Left colon (tissue), 2 donors: ENCODE results near the gene DENND5A. TPM values are rescaled to one million over a fixed set of nuclear protein-coding genes. Genes with fewer than 3 reads are reported as not detected.
"Not testable (repeated sequence)": the region's sequence is repeated elsewhere in the genome, so short reads cannot be mapped to it uniquely, and the experiment has no call there.

Experiments used
- ATAC-seq: fragments of 200-7000 bp; cut with Tn5 transposase; one replicate; pipeline ENCODE4 v1.9.1; 2020; ENCODE audit warnings: mild to moderate bottlenecking, moderate library complexity
- DNase-seq, 2 donors: peaks; one replicate each; pipeline ENCODE4 v3.0.0-alpha.2; 2020
- intact Hi-C, 2 donors: fragments of 100-400 bp; cut with DNase I in 1 of 2; cut with micrococcal nuclease in 1 of 2; formaldehyde crosslinking; loops; one replicate each; pipeline versions ENCODE4 v1.11.2 to v1.14.0; 2022; cut with DNase I, micrococcal nuclease
- total RNA-seq, 2 donors: library from RNA; stranded (reverse); fragmentation: NEBNext Ultra II Directional; extraction: Animal tissue kit (Norgen Biotek cat#: 25700); gene quantifications; one replicate each; pipeline ENCODE4 v1.2.1, GENCODE V29; 2021
- donor health status: DM: no; HTN: no; CAD: no.
- donor health status: DM: yes; HTN: yes; CAD: no.

The DENND5A gene
- total RNA-seq, 2 donors from 2014 or later, result 8.0 to 17.7 TPM

- ATAC-seq, result no peak
- intact Hi-C loops, result loop anchor here in 1 of 2 donors (10.0 kb wide), 1 partner anchor 115 kb away; no protein-coding TSS in a partner anchor
- no peak for DNase-seq
These were observed 134.9 kb downstream of the DENND5A start for GRCh38 chr11:9130297-9130696.

DNA sequence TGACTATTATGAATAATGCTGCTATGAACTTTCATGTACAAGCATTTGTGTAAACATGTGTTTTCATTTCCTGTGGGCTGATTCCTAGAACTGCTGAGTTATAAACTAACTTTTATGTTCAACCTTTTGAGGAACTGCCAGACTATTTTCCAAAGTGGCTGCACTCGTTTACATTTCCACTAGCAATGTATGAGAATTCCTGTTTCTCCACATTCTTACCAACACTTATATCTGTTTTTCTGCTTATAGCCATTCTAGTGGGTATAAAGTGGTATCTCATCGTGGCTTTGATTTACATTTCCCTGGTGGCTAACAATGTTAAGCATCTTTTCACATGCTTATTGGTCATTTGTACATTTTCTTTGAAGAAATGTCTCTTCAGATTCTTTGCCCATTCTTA, 138.5 kb downstream of the DENND5A start:
- ATAC-seq (peak; percentile 36), DNase-seq (no peak)
- intact Hi-C loops, result no loop called here

- ATAC-seq (peak; percentile 82), DNase-seq (no peak)
- intact Hi-C loops, result no loop called here
These were observed 139.8 kb downstream of the DENND5A start for GRCh38 chr11:9125185-9125886.

GRCh38 chr11:9123595-9124304, 141.4 kb downstream of the DENND5A start:
- DNase-seq, result no peak
- intact Hi-C loops, result no loop called here
- no peak for ATAC-seq

DNA sequence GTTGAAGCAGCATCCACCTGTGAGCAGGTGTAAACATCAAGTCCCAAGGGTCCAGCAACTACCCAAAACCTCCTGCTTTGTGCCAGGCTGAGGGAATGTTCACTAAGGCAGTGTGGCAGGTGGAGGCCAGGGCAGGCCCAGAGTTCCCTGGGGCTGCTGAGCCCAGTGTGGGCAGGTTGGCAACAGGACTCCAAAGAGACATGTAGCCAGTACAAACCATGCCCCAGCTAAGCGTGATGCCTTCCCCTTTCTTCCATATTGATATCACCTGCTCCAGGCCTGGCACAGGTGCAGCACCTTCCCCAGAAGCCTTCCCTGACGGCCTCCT, 143.7 kb downstream of the DENND5A start:
- DNase-seq (no peak), ATAC-seq (no peak)

GRCh38 chr11:9120664-9121468, 144.3 kb downstream of the DENND5A start:
- no peak for DNase-seq
- peak; percentile 40 for ATAC-seq
- intact Hi-C loops, result no loop called here

More for the DNA sequence above, 143.7 kb downstream of the DENND5A start:
- intact Hi-C loops, result no loop called here

- DNase-seq, result no peak
- intact Hi-C loops, result no loop called here
- ATAC-seq, result no peak
These were observed 146.9 kb downstream of the DENND5A start for GRCh38 chr11:9118277-9118676.

DNA sequence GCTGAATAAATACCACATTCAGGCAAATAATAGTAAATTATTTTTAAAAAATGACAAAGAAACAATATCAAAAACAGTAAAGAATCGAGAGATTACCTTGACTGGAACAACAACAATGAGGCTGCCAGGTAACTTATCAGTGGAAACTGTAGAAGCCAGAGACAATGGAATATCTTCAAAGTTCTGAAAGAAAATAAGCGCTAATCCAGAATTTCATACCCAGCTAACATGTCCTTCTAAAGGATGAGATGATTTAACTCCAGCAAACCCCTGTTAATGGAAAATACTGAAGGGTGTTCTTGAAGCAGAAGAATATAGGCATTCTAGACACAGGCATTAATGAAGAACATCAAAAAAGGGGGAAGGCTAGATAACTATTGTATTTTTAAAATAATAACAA, 153.1 kb downstream of the DENND5A start:
- ATAC-seq (no peak), DNase-seq (no peak)
- intact Hi-C loops, result no loop called here

GRCh38 chr11:9109858-9110731, 155.1 kb downstream of the DENND5A start:
- intact Hi-C loops, result no loop called here
- ATAC-seq, result no peak
- DNase-seq, result no peak

DNA sequence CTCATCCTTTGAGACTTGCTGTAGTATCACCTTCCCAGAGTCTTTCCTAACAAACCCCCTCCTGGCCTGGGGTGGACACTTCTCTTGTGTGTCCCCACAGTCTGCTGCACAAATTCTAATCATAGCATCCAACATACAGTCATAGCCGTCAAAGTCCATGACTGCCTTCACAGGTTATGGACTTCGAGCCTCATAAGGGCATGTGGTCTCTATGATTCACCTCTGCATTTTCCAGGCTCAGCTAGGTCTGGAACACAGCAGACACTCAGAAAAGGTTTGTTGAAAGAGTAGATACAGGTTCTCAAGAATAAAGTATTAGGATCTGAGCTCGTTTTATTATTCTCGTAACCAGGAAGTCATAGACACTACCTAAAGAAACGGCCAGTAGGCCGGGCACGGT, 160.6 kb downstream of the DENND5A start:
- DNase-seq (no peak), ATAC-seq (no peak)
- intact Hi-C loops, result no loop called here

GRCh38 chr11:9103542-9104276, 161.4 kb downstream of the DENND5A start:
- ATAC-seq, result peak; percentile 49
- intact Hi-C loops, result no loop called here

DNA sequence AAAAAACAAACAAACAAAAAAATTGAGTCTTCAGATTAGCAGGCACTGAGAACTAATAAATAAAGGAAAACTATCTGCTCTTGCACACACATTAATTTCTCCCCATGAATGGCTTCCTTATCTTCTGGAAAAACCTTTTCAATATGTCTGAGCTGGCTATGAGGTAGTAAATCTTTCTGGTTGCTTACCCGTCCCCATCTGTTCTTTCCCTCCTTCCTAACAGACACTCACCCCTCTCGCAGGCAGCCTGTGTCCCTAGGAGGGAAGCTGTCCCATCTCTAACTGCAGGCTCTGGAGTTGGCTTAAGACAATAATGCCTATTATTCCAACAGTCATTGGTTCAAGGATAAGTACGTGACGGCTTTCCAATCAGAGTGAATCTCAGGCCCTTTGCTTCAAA, 165.5 kb downstream of the DENND5A start:
- ATAC-seq (no peak), DNase-seq (no peak)
- intact Hi-C loops, result no loop called here

More at GRCh38 chr11:9103542-9104276, 161.4 kb downstream of the DENND5A start:
- DNase-seq, result no peak

DNA sequence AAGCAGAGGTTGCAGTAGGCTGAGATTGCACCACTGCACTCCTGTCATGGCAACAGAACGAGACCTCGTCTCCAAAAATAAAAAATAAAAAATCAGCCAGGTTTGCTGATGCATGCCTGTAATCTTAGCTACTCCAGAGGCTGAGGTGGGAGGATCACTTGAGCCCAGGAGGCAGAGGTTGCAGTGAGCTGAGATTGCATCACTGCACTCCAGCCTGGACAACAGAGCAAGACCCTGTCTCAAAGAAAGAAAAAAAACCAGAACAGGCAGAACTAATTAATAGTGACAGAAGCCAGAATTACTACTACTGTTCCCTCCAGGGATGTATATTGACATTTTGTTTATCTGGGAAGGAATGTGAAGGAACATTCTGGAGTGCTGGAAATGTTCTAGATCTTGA, 166.7 kb downstream of the DENND5A start:
- intact Hi-C loops, ATAC-seq, DNase-seq: not testable (repeated sequence)

DNA sequence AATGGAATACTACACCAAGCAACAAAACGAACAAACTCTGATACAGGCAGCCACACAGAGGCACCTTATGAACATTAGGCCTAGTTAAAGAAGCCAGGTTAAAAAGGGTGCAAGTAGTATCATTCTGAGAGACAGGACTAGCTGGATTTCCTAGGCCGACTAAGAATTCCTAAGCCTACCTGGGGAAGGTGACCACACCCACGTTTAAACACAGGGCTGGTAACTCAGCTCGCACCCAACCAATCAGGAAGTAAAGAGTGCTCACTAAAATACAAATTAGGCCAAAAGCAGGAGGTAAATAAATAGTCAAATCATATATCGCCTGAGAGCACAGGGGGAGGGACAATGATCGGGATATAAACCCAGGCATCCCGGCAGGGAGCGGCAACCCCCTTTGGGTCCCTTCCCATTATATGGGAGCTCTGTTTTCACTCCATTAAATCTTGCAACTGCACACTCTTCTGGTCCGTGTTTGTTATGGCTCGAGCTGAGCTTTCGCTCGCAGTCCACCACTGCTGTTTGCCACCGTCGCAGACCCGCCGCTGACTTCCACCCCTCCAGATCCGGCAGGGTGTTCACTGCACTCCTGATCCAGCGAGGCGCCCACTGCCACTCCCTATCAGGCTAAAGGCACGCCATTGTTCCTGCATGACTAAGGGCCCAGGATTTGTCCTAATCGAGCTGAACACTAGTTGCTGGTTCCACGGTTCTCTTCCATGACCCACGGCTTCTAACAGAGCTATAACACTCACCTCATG, 167.8 kb downstream of the DENND5A start:
- peak; percentile 74 for ATAC-seq
- intact Hi-C loops, DNase-seq: not testable (repeated sequence)

DNA sequence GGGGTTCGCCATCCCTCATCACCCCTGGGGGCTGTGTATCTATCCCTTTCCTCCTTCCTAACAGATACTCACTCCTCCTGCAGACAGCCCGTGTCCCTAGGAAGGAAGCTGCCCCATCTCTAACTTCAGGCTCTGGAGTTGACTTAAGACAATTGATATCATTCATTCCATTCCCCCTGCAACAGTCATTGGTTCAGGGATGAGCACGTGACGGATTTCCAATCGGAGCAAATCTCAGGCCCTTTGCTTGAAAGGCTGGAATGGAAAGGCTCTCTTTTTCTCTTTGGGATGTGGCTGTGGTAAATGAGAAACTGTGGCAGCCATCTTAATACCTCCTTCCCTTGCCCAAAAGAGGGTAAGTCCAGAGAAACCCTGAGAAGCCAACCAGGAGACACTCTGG, 168.7 kb downstream of the DENND5A start:
- intact Hi-C loops, result no loop called here
- DNase-seq, result no peak
- ATAC-seq, result no peak

GRCh38 chr11:9095421-9095820, 169.7 kb downstream of the DENND5A start:
- intact Hi-C loops, result no loop called here
- DNase-seq, result no peak
- no peak for ATAC-seq

DNA sequence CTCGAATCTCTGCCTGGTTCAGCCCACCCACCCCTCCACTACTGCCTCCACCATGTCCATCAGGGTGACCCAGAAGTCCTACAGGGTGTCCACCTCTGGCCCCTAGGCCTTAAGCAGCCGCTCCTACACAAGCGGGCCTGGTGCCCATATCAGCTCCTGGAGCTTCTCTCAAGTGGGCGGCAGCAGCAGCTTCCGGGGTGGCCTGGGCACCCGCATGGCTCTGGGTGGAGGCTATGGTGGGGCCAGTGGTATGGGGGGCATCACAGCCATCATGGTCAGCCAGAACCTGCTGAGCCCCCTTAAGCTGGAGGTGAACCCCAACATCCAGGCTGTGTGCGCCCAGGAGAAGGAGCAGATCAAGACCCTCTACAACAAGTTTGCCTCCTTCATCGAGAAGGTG, 170.7 kb downstream of the DENND5A start:
- intact Hi-C loops, result no loop called here
- ATAC-seq (no peak), DNase-seq (no peak)
